ENCODE measurements around the gene PPFIA2. TPM values are rescaled to one million over a fixed set of nuclear protein-coding genes. Genes with fewer than 3 reads are reported as not detected.

PPFIA2 gene
- total RNA-seq, 4 donors from 2014 or later, result 0.37 to 8.9 (median 0.55) TPM; not detected in 1

DNA sequence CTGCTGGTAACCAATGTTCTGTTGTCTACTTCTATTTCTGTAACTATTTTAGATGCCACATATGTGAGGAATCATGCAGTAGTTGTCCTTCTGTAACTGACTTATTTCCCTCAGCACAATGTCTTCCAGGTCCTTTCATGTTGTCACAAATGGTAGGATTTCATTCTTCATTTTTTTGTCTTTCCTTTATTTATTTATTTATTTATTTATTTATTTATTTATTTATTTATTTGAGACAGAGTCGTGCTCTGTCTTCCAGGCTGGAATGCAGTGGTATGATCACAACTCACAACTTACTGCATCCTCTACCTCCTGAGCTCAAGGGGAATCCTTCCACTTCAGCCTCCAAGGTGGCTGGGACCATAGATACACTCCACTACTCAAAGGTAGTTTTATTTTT, 288.2 kb downstream of the PPFIA2 start:
- no peak overlapping the region for H3K4me3 ChIP-seq
- no peak overlapping the region for H3K27ac ChIP-seq
- no peaks in the 10 kb centered on the region for H3K27me3 ChIP-seq
- intact Hi-C loops (cut with DNase I; ENCODE audit: low total_unique reads), result no loop called here
- peaks cover 0 to 4% (median 0%) of the 10 kb centered on the region in 4 donors for H3K4me1 ChIP-seq
- H3K36me3 ChIP-seq, result no peaks in the 10 kb centered on the region
- WGBS, 2 donors (ENCODE audit: low coverage in 1 of 2), result 45 to 52% methylated on average over 1 of the region's 1 CpG
- H3K9me3 ChIP-seq, result no peaks in the 10 kb centered on the region
- in situ Hi-C loops (cut with MboI; ENCODE audit: low pct_ligation_motif_present in 1 of 4, low pct_unique_long_range_greater_than_20kb in 1 of 4, low sequenced_read_pairs in 3 of 4), result loop anchor here in 1 of 4 donors (25.0 kb wide), 1 partner anchor 166 kb away; no protein-coding TSS in a partner anchor
- no peak for DNase-seq
- TF ChIP-seq EP300 (IDR thresholded peaks at IDR 0.05; ENCODE audit: low read depth) (no peak), POLR2A (IDR thresholded peaks at IDR 0.05) (no peak)

DNA sequence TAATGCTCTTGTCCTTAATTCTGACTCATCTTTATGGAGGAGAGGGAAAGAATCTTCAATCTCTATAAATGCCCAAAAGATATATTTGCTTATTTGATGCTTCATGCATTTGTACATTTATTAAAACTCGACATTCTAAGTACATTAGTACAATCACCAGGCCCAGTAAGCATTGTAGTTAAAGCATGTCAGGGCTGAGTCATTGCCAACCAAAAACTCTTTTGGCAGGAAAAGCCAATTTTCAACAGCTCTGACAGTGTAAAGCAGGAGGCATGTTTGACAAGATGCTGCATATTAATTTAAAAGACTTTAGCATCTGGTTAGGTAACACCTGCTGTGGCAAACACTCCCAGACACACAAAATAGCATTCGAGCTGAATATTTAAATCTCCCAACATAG, 290.9 kb downstream of the PPFIA2 start:
- no peaks in the 10 kb centered on the region for H3K9me3 ChIP-seq
- intact Hi-C loops (cut with DNase I; ENCODE audit: low total_unique reads), result no loop called here
- H3K27me3 ChIP-seq, result no peaks in the 10 kb centered on the region
- H3K4me1 ChIP-seq, result peaks cover 0 to 4% (median 0%) of the 10 kb centered on the region in 4 donors
- WGBS, 2 donors (ENCODE audit: low coverage in 1 of 2), result 33 to 38% methylated on average over 2 of the region's 2 CpGs
- H3K4me3 ChIP-seq, result no peak overlapping the region
- no peak for TF ChIP-seq EP300 (IDR thresholded peaks at IDR 0.05; ENCODE audit: low read depth)
- no peak for TF ChIP-seq POLR2A (IDR thresholded peaks at IDR 0.05)
- TF ChIP-seq, protein P1, sequence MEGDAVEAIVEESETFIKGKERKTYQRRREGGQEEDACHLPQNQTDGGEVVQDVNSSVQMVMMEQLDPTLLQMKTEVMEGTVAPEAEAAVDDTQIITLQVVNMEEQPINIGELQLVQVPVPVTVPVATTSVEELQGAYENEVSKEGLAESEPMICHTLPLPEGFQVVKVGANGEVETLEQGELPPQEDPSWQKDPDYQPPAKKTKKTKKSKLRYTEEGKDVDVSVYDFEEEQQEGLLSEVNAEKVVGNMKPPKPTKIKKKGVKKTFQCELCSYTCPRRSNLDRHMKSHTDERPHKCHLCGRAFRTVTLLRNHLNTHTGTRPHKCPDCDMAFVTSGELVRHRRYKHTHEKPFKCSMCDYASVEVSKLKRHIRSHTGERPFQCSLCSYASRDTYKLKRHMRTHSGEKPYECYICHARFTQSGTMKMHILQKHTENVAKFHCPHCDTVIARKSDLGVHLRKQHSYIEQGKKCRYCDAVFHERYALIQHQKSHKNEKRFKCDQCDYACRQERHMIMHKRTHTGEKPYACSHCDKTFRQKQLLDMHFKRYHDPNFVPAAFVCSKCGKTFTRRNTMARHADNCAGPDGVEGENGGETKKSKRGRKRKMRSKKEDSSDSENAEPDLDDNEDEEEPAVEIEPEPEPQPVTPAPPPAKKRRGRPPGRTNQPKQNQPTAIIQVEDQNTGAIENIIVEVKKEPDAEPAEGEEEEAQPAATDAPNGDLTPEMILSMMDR (IDR thresholded peaks at IDR 0.05), result no peak
- no peak for TF ChIP-seq POLR2AphosphoS5 (IDR thresholded peaks at IDR 0.05)
- DNase-seq, result no peak
- no peaks in the 10 kb centered on the region for H3K36me3 ChIP-seq
- in situ Hi-C loops (cut with MboI; ENCODE audit: low pct_ligation_motif_present in 1 of 4, low pct_unique_long_range_greater_than_20kb in 1 of 4, low sequenced_read_pairs in 3 of 4), result loop anchor here in 1 of 4 donors (25.0 kb wide), 1 partner anchor 169 kb away; no protein-coding TSS in a partner anchor
- H3K27ac ChIP-seq, result no peak overlapping the region

DNA sequence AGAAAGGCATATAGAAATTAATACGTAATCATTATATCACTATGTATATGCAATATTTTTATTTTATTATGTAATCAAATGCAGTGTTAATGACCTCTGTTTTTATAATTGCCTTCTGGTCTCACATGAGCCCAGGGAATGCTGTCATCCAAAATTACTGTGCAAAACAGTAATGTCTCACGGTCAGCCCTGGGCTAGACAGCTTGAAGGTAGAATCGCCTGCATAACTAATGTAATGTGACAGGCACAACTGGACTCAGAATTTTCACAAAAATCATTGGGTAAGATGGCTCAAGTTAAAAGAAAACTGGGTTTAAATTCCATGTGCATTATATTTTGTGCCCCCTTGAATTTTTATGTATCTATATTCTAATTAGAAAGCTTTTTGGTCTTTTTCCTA, 293.3 kb downstream of the PPFIA2 start:
- Histone ChIP-seq H3K4me1 (peaks cover 0 to 4% (median 0%) of the 10 kb centered on the region in 4 donors), H3K36me3 (no peaks in the 10 kb centered on the region), H3K4me3 (no peak overlapping the region), H3K27ac (no peak overlapping the region), H3K27me3 (no peaks in the 10 kb centered on the region), H3K9me3 (no peaks in the 10 kb centered on the region)
- in situ Hi-C loops (cut with MboI; ENCODE audit: low pct_ligation_motif_present in 1 of 4, low pct_unique_long_range_greater_than_20kb in 1 of 4, low sequenced_read_pairs in 3 of 4), result loop anchor here in 1 of 4 donors (25.0 kb wide), 1 partner anchor 171 kb away; no protein-coding TSS in a partner anchor
- no peak for TF ChIP-seq EP300 (IDR thresholded peaks at IDR 0.05; ENCODE audit: low read depth)
- no peak for TF ChIP-seq POLR2AphosphoS5 (IDR thresholded peaks at IDR 0.05)
- no peak for TF ChIP-seq POLR2A (IDR thresholded peaks at IDR 0.05)
- TF ChIP-seq, protein P1 (IDR thresholded peaks at IDR 0.05), result no peak
- DNase-seq, result no peak
- 85% methylated on average over 2 to 3 of the region's 3 CpGs for WGBS, 2 donors (ENCODE audit: low coverage in 1 of 2)
- intact Hi-C loops (cut with DNase I; ENCODE audit: low total_unique reads), result no loop called here

DNA sequence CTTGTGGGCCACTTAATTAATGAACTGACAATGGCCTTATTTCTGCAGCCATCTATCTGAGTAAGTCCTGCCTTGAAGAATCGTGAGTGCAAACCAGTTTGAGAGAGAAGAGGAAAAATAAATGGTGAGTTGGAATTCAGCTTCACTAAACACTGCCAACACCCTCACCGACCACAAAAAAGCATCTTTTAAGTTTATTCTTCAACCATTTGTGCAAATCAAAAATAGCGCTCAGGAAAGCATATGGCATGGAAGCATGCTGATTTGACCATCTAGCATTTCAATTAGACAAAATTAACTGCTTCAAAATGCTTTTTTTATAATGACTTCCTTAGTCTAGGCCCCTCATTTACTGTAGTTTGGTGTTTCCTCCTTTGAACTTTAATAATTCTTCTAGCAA, 294.0 kb downstream of the PPFIA2 start:
- H3K4me3 ChIP-seq, result no peak overlapping the region
- H3K36me3 ChIP-seq, result no peaks in the 10 kb centered on the region
- no peak for DNase-seq
- no peak overlapping the region for H3K27ac ChIP-seq
- WGBS, 2 donors (ENCODE audit: low coverage in 1 of 2), result 66 to 74% methylated on average over 3 of the region's 3 CpGs
- H3K4me1 ChIP-seq, result peaks cover 0 to 4% (median 0%) of the 10 kb centered on the region in 4 donors
- intact Hi-C loops (cut with DNase I; ENCODE audit: low total_unique reads) (no loop called here), in situ Hi-C loops (cut with MboI; ENCODE audit: low pct_ligation_motif_present in 1 of 4, low pct_unique_long_range_greater_than_20kb in 1 of 4, low sequenced_read_pairs in 3 of 4) (loop anchor here in 1 of 4 donors (25.0 kb wide), 1 partner anchor 172 kb away; no protein-coding TSS in a partner anchor)
- H3K27me3 ChIP-seq, result no peaks in the 10 kb centered on the region
- no peaks in the 10 kb centered on the region for H3K9me3 ChIP-seq
- TF ChIP-seq EP300 (IDR thresholded peaks at IDR 0.05; ENCODE audit: low read depth) (no peak), POLR2AphosphoS5 (IDR thresholded peaks at IDR 0.05) (no peak), POLR2A (IDR thresholded peaks at IDR 0.05) (no peak)
- TF ChIP-seq, protein P1 (IDR thresholded peaks at IDR 0.05), result no peak

DNA sequence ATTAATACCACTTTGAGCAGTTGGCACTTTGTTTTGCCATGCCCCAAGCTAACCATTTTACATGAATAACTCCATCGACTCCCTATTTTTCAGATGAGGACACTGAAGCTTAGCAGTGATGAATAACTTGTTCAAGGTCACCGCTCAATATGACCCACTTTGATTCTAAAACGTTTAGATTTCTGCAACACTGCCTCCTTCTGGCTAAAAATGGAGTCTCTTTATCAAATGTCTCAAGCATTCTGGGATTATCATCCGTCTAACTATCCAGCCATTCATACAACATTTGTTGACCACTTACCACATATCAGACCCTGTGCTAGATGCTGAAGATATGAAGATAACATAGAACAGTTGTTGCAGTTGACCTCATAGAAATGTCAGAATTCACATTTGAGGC, 298.0 kb downstream of the PPFIA2 start:
- no peak for DNase-seq
- H3K4me1 ChIP-seq, result no peaks in the 10 kb centered on the region
- no peak for TF ChIP-seq EP300 (IDR thresholded peaks at IDR 0.05; ENCODE audit: low read depth)
- TF ChIP-seq, protein P1 (IDR thresholded peaks at IDR 0.05), result no peak
- TF ChIP-seq POLR2AphosphoS5 (IDR thresholded peaks at IDR 0.05), result no peak
- TF ChIP-seq POLR2A (IDR thresholded peaks at IDR 0.05), result no peak
- 70 to 71% methylated on average over 4 of the region's 4 CpGs for WGBS, 2 donors (ENCODE audit: low coverage in 1 of 2)
- H3K9me3 ChIP-seq, result no peaks in the 10 kb centered on the region
- no peaks in the 10 kb centered on the region for H3K36me3 ChIP-seq
- in situ Hi-C loops (cut with MboI; ENCODE audit: low pct_ligation_motif_present in 1 of 4, low pct_unique_long_range_greater_than_20kb in 1 of 4, low sequenced_read_pairs in 3 of 4), result loop anchor here in 1 of 4 donors (25.0 kb wide), 1 partner anchor 176 kb away; no protein-coding TSS in a partner anchor
- H3K27me3 ChIP-seq, result no peaks in the 10 kb centered on the region
- intact Hi-C loops (cut with DNase I; ENCODE audit: low total_unique reads), result no loop called here
- H3K27ac ChIP-seq, result no peak overlapping the region
- H3K4me3 ChIP-seq, result no peak overlapping the region
